HG02798 (cell line): ENCODE results near the gene PPFIA4.
"Not testable (repeated sequence)": the region's sequence is repeated elsewhere in the genome, so short reads cannot be mapped to it uniquely, and the experiment has no call there.

Experiments
- ATAC-seq: cut with Tn5 transposase; IDR thresholded peaks from one replicate; pipeline ENCODE4 v1.9.1; 2021; ENCODE audit warnings: mild to moderate bottlenecking; ENCODE audit not compliant: unreplicated experiment, poor library complexity

PPFIA4 gene

GRCh38 chr1:203011582-203011981, 14.7 kb upstream of the PPFIA4 start:
- ATAC-seq = no peak

- no peak for ATAC-seq
Measured at GRCh38 chr1:203017061-203017460, 9.2 kb upstream of the PPFIA4 start.

- ATAC-seq = no peak
Measured at GRCh38 chr1:203017692-203018091, 8.6 kb upstream of the PPFIA4 start.

GRCh38 chr1:203022855-203023254, 3.4 kb upstream of the PPFIA4 start:
- not testable (repeated sequence) for ATAC-seq

- ATAC-seq = no peak
Measured at GRCh38 chr1:203025686-203026030, 633 bp upstream of the PPFIA4 start.

- no peak for ATAC-seq
Measured at GRCh38 chr1:203026666-203027663, 674 bp downstream of the PPFIA4 start.

GRCh38 chr1:203028067-203028783, 1.9 kb downstream of the PPFIA4 start:
- ATAC-seq = no peak

GRCh38 chr1:203028784-203029553, 2.7 kb downstream of the PPFIA4 start:
- no peak for ATAC-seq

GRCh38 chr1:203031467-203031866, 5.2 kb downstream of the PPFIA4 start:
- ATAC-seq = no peak

GRCh38 chr1:203033287-203033686, 7.0 kb downstream of the PPFIA4 start:
- no peak for ATAC-seq

- ATAC-seq = no peak
Measured at GRCh38 chr1:203033917-203034316, 7.6 kb downstream of the PPFIA4 start.

GRCh38 chr1:203034422-203035110, 8.3 kb downstream of the PPFIA4 start:
- ATAC-seq = no peak

- ATAC-seq = no peak
Measured at GRCh38 chr1:203035111-203036000, 9.1 kb downstream of the PPFIA4 start.

- no peak for ATAC-seq
Measured at GRCh38 chr1:203036135-203036534, 9.8 kb downstream of the PPFIA4 start.

- no peak for ATAC-seq
Measured at GRCh38 chr1:203036537-203036936, 10.2 kb downstream of the PPFIA4 start.

- no peak for ATAC-seq
Measured at GRCh38 chr1:203037509-203038190, 11.4 kb downstream of the PPFIA4 start.

GRCh38 chr1:203038217-203038741, 12.0 kb downstream of the PPFIA4 start:
- ATAC-seq = peak; percentile 43

- no peak for ATAC-seq
Measured at GRCh38 chr1:203038891-203039608, 12.8 kb downstream of the PPFIA4 start.
